ENCODE results near the gene PSMC6.

GRCh38 chr14:52692248-52692962 lies 14.6 kb upstream of the PSMC6 start:
- TF ChIP-seq CTCF (IDR thresholded peaks at IDR 0.05), result no peak
- TF ChIP-seq POLR2A (IDR thresholded peaks at IDR 0.05), result no peak
